ENCODE measurements around the gene AGPAT3.

Gene AGPAT3

GRCh38 chr21:44003307-44003966 lies 138.4 kb downstream of the AGPAT3 start:
- DNase-seq: no peak

- no peak for DNase-seq
Observed at GRCh38 chr21:44005071-44005470, 140.0 kb downstream of the AGPAT3 start.

DNA sequence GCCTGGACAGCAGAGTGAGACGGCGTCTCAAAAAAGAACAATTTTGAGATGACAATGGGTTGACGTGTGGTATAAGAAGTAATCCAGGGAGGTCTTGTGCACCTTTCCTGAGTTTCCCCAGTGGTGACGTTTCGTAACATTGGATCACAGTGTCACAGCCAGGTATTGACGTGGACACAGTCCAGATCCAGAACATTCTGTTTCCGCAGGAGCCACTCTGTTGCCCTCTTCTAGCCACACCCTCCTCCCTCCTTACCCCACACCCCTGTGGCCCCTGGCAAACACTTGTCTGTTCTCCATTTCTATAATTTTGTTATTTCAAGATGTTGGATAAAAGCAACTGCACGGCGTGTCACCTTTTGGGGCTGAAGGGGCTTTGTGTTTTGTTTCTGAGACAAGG lies 140.6 kb downstream of the AGPAT3 start:
- no peak for DNase-seq

- no peak for DNase-seq
Observed at GRCh38 chr21:44006017-44006619, 141.1 kb downstream of the AGPAT3 start.

GRCh38 chr21:44006656-44007055 lies 141.6 kb downstream of the AGPAT3 start:
- DNase-seq: no peak

- no peak for DNase-seq
Observed at GRCh38 chr21:44010429-44010828, 145.4 kb downstream of the AGPAT3 start.

- DNase-seq: no peak
Observed at GRCh38 chr21:44011123-44011522, 146.1 kb downstream of the AGPAT3 start.

- DNase-seq: peak; percentile 74
Observed at GRCh38 chr21:44011579-44012473, 146.8 kb downstream of the AGPAT3 start, which contains the start of gene TRAPPC10. Gene TRAPPC10 (plus strand): TSS chr21:44012309. CDS start chr21:44012494, 185 bp downstream.

DNA sequence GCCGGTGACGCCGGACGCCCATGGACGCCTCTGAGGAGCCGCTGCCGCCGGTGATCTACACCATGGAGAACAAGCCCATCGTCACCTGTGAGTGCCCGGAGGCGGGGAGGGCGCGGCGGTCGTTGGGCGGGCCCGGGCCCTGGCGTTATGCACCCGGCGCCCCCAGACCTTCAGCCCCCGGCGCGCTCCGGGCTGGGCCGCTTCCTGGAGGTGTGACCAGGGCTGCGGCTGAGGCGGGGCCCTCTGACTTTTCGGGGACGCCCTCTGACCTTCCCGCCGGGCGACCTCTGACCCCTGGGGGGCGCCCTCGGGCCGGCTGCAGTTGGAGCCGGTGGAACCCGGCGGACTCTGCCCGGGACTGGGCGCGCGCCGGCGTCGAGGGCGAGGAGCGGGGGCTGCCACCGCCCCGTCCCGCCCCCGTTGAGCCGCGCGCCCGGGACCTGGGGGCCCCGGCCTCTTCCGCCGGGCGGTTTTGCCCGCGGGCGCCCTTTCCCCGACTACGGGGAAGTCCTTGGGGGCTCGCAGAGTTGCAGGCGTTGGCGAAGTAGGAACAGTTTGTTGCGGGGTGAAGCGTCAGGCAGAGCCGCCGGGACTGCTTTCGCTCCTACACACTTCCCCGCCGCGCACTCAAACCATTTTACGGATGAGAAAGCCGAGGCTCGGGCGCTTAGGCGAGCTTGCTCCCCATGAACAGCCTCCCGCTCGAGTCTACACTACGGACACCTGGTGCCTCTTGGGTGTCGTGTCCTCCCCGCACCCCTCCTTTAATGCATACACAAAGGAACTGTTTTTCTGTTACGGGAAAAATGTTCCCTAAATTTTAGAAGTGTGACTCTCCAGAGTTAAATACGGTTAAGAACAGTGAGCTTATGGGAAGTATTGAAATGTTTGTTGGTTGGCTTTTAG lies 147.7 kb downstream of the AGPAT3 start:
- DNase-seq: peak; percentile 87

DNA sequence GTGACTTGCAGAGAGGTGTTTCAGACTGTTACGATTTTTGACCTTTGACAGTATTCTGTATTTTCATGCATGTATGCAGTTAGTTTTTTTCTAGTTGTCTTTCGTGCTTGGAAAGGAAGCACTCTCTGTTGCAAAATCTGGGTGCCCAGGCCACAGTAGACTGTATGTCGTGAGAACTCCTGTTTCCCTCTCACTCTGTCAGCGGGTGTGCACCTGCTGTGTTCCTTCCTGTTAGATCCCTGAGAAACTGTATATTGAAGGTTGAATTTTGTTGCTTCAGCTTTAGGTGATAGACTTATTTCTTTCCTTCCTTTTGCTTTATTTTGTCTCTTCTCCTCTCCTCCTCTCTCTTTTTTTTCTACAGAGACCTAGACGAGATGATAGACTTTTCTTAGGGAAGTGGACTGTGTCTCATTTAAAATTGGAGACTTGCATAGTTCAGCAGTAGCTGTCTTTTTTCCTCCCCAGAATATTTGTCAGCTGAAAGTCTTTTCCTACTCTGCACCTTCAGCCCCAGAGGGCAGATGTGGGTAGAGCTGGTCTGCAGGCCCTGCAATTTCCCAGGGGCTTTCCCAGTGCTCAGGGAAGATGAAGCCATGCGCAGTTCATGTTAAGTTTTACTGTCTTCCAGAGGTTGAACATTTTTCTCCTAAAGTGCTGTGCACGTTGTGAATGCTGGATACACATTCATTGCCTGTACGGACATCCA lies 148.5 kb downstream of the AGPAT3 start:
- peak; percentile 31 for DNase-seq

GRCh38 chr21:44017601-44018000 lies 152.6 kb downstream of the AGPAT3 start:
- DNase-seq: no peak

- no peak for DNase-seq
Observed at GRCh38 chr21:44018127-44018526, 153.1 kb downstream of the AGPAT3 start.

DNA sequence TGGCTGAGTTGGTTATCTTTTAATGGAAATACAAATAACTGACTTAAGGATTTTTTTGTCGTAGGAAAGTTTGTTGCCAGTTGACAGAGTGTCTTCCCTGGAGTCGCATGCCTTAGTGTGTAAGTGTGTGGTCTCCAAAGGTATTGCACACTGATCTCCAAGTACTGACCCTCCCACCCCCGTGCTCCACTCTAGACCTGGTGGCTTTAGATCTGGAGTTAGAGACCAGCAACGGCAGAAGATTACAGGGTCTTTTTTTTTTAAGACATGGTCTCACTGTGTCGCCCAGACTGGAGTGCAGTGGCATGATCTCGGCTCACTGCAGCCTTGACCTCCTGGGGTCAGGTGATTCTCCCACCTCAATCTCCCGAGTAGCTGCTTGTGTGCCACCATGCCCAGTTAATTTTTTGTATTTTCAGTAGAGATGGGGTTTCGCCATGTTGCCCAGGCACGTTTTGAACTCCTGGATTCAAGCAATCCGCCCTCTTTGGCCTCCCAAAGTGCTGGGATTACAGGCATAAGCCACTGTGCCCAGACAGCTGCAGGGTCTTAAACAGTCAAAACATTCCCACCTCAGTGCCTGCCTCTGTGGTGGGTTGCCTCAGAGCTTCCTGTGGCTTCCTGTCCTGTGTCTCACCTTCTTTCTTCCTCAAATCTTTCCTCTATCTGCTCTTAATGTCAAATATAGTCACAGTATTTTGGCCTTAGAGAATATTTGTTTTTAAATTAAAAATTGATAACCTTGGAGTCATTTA lies 154.0 kb downstream of the AGPAT3 start:
- DNase-seq: no peak

- no peak for DNase-seq
Observed at GRCh38 chr21:44019568-44019958, 154.5 kb downstream of the AGPAT3 start.

- no peak for DNase-seq
Observed at GRCh38 chr21:44020551-44020950, 155.5 kb downstream of the AGPAT3 start.

- no peak for DNase-seq
Observed at GRCh38 chr21:44021064-44021463, 156.0 kb downstream of the AGPAT3 start.

GRCh38 chr21:44024257-44024656 lies 159.2 kb downstream of the AGPAT3 start:
- DNase-seq: no peak

DNA sequence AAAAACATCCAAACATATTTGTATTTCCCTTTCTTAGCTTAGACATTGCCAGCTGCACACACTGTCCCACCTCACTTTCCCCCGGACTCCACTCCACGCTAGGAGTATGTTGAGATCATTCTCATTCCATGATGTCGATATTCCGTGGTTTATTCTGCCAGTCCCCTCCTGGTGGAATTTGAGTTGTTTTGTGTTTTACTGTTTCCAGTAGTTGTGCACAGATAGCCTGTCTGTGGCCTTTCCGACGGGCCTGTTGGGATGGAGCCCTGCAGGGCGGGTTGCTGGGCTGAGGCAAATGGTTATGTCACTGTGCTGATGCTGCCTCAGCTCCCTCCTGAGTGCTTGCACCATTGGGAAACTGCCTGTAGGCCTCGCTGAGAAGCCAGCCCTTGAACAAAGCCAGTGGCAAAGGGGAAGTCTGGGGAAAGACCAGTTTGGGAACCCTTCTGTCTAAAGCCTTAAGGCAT lies 159.9 kb downstream of the AGPAT3 start:
- no peak for DNase-seq

GRCh38 chr21:44027607-44028286 lies 162.7 kb downstream of the AGPAT3 start:
- DNase-seq: no peak

- no peak for DNase-seq
Observed at GRCh38 chr21:44028287-44028659, 163.2 kb downstream of the AGPAT3 start.

Data from activated CD8-positive, alpha-beta memory T cell treated with anti-CD3 and anti-CD28 coated beads, Interleukin-2, amount 50 U/mL, for 4 hours (primary cell).